ENCODE data around the gene IQSEC1.

IQSEC1 gene

GRCh38 chr3:13077431-13078162, 4.4 kb upstream of the IQSEC1 start:
- TF ChIP-seq TAF1 (IDR thresholded peaks at IDR 0.05; ENCODE audit: borderline replicate concordance, insufficient read depth, low read length) = no peak
- no peak for TF ChIP-seq SIN3A (IDR thresholded peaks at IDR 0.05; ENCODE audit: borderline replicate concordance, insufficient read depth, low read length)
- no peak for TF ChIP-seq FOXP2 (optimal IDR thresholded peaks at IDR 0.05; ENCODE audit: borderline replicate concordance, extremely low read depth, extremely low read length, insufficient read depth)
- TF ChIP-seq, protein P1, sequence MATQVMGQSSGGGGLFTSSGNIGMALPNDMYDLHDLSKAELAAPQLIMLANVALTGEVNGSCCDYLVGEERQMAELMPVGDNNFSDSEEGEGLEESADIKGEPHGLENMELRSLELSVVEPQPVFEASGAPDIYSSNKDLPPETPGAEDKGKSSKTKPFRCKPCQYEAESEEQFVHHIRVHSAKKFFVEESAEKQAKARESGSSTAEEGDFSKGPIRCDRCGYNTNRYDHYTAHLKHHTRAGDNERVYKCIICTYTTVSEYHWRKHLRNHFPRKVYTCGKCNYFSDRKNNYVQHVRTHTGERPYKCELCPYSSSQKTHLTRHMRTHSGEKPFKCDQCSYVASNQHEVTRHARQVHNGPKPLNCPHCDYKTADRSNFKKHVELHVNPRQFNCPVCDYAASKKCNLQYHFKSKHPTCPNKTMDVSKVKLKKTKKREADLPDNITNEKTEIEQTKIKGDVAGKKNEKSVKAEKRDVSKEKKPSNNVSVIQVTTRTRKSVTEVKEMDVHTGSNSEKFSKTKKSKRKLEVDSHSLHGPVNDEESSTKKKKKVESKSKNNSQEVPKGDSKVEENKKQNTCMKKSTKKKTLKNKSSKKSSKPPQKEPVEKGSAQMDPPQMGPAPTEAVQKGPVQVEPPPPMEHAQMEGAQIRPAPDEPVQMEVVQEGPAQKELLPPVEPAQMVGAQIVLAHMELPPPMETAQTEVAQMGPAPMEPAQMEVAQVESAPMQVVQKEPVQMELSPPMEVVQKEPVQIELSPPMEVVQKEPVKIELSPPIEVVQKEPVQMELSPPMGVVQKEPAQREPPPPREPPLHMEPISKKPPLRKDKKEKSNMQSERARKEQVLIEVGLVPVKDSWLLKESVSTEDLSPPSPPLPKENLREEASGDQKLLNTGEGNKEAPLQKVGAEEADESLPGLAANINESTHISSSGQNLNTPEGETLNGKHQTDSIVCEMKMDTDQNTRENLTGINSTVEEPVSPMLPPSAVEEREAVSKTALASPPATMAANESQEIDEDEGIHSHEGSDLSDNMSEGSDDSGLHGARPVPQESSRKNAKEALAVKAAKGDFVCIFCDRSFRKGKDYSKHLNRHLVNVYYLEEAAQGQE (IDR thresholded peaks at IDR 0.05; ENCODE audit: insufficient read depth in 1 of 2, low read depth in 2 of 2, low read length in 2 of 2) = no peak
- TF ChIP-seq POLR2AphosphoS5 (IDR thresholded peaks at IDR 0.05; ENCODE audit: low read depth, low read length) = no peak

- TF ChIP-seq, protein P1 (IDR thresholded peaks at IDR 0.05; ENCODE audit: insufficient read depth in 1 of 2, low read depth in 2 of 2, low read length in 2 of 2) = no peak
- TF ChIP-seq TAF1 (IDR thresholded peaks at IDR 0.05; ENCODE audit: borderline replicate concordance, insufficient read depth, low read length) (no peak), SIN3A (IDR thresholded peaks at IDR 0.05; ENCODE audit: borderline replicate concordance, insufficient read depth, low read length) (no peak), FOXP2 (optimal IDR thresholded peaks at IDR 0.05; ENCODE audit: borderline replicate concordance, extremely low read depth, extremely low read length, insufficient read depth) (no peak), POLR2AphosphoS5 (IDR thresholded peaks at IDR 0.05; ENCODE audit: low read depth, low read length) (no peak)
These were observed 2.9 kb upstream of the IQSEC1 start for GRCh38 chr3:13075986-13076654.

DNA sequence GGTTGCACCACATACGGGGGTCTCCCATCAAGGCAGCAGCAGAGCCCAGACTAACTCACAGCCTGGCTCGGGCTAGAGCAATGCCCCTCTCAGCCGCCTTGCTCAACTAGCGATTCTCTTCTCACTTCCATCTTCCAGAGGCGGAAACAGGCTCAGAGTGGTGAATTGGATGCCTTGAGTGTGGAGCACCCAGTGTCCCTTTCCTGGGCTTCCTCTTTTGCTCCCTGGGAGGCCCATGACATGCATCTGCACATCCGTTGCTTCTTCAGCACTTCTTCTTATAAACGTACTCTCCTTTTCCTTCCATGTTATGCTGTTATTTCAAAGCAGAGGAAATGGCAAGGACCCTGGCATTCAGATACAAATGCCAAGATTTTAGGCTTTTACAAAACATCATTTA, 2.1 kb upstream of the IQSEC1 start:
- TF ChIP-seq FOXP2 (optimal IDR thresholded peaks at IDR 0.05; ENCODE audit: borderline replicate concordance, extremely low read depth, extremely low read length, insufficient read depth) = no peak
- TF ChIP-seq, protein P1 (IDR thresholded peaks at IDR 0.05; ENCODE audit: insufficient read depth in 1 of 2, low read depth in 2 of 2, low read length in 2 of 2) = no peak
- no peak for TF ChIP-seq POLR2AphosphoS5 (IDR thresholded peaks at IDR 0.05; ENCODE audit: low read depth, low read length)
- no peak for TF ChIP-seq TAF1 (IDR thresholded peaks at IDR 0.05; ENCODE audit: borderline replicate concordance, insufficient read depth, low read length)
- TF ChIP-seq SIN3A (IDR thresholded peaks at IDR 0.05; ENCODE audit: borderline replicate concordance, insufficient read depth, low read length) = no peak

- TF ChIP-seq, protein P1 (IDR thresholded peaks at IDR 0.05; ENCODE audit: insufficient read depth in 1 of 2, low read depth in 2 of 2, low read length in 2 of 2) = no peak
- TF ChIP-seq SIN3A (IDR thresholded peaks at IDR 0.05; ENCODE audit: borderline replicate concordance, insufficient read depth, low read length) (no peak), FOXP2 (optimal IDR thresholded peaks at IDR 0.05; ENCODE audit: borderline replicate concordance, extremely low read depth, extremely low read length, insufficient read depth) (no peak), TAF1 (IDR thresholded peaks at IDR 0.05; ENCODE audit: borderline replicate concordance, insufficient read depth, low read length) (no peak), POLR2AphosphoS5 (IDR thresholded peaks at IDR 0.05; ENCODE audit: low read depth, low read length) (no peak)
These were observed 762 bp upstream of the IQSEC1 start for GRCh38 chr3:13074006-13074375.
